ENCODE measurements around the gene BTG2. TPM values are rescaled to one million over a fixed set of nuclear protein-coding genes. Genes with fewer than 3 reads are reported as not detected.
A peak's percentile ranks its signal among the peaks of the same experiment; 100 is the strongest.

The BTG2 gene
- total RNA-seq, 4 donors from 2014 or later: 45.0 to 129 (median 58.8) TPM

DNA sequence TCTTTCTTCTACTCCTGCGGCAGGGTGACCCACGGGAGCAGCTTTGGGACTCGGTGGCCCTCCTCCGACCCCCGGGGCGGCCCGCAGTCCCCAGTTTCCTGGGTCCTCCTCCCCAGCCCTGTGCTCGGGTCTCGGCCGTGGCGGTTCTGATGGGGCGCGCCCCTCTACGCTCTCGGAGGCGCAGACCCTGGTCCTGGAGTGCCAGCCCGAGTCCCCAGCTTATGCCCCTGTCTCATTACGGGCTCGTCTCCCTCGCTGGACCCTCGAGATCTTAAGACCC is 430 bp downstream of the BTG2 start:
- Histone ChIP-seq H3K36me3 (peaks cover 0 to 30% (median 0%) of the 10 kb centered on the region in 3 donors), H3K27ac (peak overlapping the region; percentile 97 to 100 (median 98)), H3K4me3 (peak overlapping the region; percentile 90 to 98 (median 97)), H3K27me3 (no peaks in the 10 kb centered on the region), H3K9me3 (no peaks in the 10 kb centered on the region), H3K4me1 (peaks cover 7 to 44% (median 11%) of the 10 kb centered on the region in 4 donors)
- DNase-seq: no peak
- TF ChIP-seq CTCF (IDR thresholded peaks at IDR 0.05): no peak
- no peak for TF ChIP-seq POLR2A (IDR thresholded peaks at IDR 0.05)

DNA sequence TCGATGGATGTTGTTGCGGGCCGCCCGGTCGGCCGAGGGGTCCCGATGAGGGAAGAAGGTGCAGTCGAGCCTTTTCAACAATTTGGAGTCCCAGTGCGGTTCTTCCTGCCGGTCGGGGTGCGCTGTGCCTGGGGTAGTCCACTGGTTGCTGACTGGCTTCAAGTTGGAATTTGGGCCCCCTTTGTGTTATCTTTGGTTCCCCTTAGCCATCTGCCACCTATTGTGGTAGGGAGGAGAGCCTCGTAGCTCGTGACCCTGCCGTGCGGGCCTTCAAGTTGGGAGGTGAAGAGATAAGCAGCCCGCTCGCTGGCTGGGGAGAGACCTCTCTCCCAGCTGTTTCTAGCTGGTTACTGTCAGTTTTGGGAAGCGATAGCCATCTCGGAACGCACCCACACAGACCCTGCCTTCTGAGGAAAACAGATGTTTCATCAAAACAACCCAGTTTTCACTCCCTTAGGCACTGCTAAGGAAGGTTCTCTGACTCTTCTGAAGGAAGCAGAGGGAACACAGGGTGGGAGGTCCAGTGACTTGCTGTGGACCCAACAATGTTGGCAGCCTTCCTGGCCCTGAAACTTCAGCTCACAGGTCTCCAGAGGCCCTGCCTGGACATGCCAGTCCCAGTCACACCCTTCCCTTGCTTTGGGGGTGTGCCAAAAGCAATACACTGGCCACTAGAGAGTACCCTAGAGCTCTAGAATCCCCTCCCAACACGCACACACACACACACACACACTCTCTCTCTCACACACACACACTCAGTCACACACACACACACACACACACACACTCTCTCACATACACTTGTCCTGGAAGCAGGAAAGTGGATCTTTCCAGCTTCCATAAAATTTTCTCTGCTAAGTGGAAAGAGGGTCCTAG is 1.0 kb downstream of the BTG2 start:
- Histone ChIP-seq H3K4me1 (peaks cover 7 to 44% (median 9%) of the 10 kb centered on the region in 4 donors), H3K27me3 (no peaks in the 10 kb centered on the region), H3K27ac (peak overlapping the region; percentile 97 to 100 (median 98)), H3K9me3 (no peaks in the 10 kb centered on the region), H3K4me3 (peak overlapping the region; percentile 90 to 98 (median 97)), H3K36me3 (peaks cover 0 to 30% (median 0%) of the 10 kb centered on the region in 3 donors)
- TF ChIP-seq CTCF (IDR thresholded peaks at IDR 0.05): peak in 3 of 6 experiments; percentile 11 to 31 (median 20)
- TF ChIP-seq POLR2A (IDR thresholded peaks at IDR 0.05): peak; percentile 30 to 54
- peak; percentile 70 to 88 (median 71) for DNase-seq

DNA sequence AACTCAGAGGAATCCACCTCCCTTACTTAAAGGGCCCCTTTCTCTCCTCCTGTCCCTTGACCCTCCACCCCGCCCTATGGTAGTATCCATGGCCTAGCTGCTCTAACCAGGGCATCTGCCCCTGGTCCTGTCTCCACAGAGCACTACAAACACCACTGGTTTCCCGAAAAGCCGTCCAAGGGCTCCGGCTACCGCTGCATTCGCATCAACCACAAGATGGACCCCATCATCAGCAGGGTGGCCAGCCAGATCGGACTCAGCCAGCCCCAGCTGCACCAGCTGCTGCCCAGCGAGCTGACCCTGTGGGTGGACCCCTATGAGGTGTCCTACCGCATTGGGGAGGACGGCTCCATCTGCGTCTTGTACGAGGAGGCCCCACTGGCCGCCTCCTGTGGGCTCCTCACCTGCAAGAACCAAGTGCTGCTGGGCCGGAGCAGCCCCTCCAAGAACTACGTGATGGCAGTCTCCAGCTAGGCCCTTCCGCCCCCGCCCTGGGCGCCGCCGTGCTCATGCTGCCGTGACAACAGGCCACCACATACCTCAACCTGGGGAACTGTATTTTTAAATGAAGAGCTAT is 1.7 kb downstream of the BTG2 start:
- peak overlapping the region; percentile 97 to 100 (median 98) for H3K27ac ChIP-seq
- H3K27me3 ChIP-seq: no peaks in the 10 kb centered on the region
- no peaks in the 10 kb centered on the region for H3K9me3 ChIP-seq
- H3K4me1 ChIP-seq: peaks cover 6 to 44% (median 9%) of the 10 kb centered on the region in 4 donors
- H3K36me3 ChIP-seq: peaks cover 0 to 33% (median 0%) of the 10 kb centered on the region in 3 donors
- no peak for TF ChIP-seq CTCF (IDR thresholded peaks at IDR 0.05)
- no peak for TF ChIP-seq POLR2A (IDR thresholded peaks at IDR 0.05)
- DNase-seq: peak; percentile 58 to 73 (median 62)
- H3K4me3 ChIP-seq: peak overlapping the region; percentile 90 to 98 (median 97)

DNA sequence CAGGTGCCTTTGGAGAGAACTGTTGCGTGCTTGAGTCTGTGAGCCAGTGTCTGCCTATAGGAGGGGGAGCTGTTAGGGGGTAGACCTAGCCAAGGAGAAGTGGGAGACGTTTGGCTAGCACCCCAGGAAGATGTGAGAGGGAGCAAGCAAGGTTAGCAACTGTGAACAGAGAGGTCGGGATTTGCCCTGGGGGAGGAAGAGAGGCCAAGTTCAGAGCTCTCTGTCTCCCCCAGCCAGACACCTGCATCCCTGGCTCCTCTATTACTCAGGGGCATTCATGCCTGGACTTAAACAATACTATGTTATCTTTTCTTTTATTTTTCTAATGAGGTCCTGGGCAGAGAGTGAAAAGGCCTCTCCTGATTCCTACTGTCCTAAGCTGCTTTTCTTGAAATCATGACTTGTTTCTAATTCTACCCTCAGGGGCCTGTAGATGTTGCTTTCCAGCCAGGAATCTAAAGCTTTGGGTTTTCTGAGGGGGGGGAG is 2.4 kb downstream of the BTG2 start:
- Histone ChIP-seq H3K4me1 (peaks cover 6 to 42% (median 9%) of the 10 kb centered on the region in 4 donors), H3K4me3 (peak overlapping the region; percentile 90 to 98 (median 97)), H3K27me3 (no peaks in the 10 kb centered on the region), H3K36me3 (peaks cover 0 to 34% (median 0%) of the 10 kb centered on the region in 3 donors), H3K27ac (peak overlapping the region; percentile 31 to 100 (median 98)), H3K9me3 (no peaks in the 10 kb centered on the region)
- DNase-seq: peak in 1 of 3 donors; percentile 46
- TF ChIP-seq POLR2A (IDR thresholded peaks at IDR 0.05) (peak in 1 of 2 donors; percentile 2), CTCF (IDR thresholded peaks at IDR 0.05) (no peak)

DNA sequence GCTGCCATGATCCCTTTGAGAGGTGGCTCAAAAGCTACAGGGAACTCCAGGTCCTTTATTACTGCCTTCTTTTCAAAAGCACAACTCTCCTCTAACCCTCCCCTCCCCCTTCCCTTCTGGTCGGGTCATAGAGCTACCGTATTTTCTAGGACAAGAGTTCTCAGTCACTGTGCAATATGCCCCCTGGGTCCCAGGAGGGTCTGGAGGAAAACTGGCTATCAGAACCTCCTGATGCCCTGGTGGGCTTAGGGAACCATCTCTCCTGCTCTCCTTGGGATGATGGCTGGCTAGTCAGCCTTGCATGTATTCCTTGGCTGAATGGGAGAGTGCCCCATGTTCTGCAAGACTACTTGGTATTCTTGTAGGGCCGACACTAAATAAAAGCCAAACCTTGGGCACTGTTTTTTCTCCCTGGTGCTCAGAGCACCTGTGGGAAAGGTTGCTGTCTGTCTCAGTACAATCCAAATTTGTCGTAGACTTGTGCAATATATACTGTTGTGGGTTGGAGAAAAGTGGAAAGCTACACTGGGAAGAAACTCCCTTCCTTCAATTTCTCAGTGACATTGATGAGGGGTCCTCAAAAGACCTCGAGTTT is 3.1 kb downstream of the BTG2 start:
- H3K4me1 ChIP-seq: peaks cover 6 to 41% (median 9%) of the 10 kb centered on the region in 4 donors
- H3K36me3 ChIP-seq: peaks cover 0 to 34% (median 0%) of the 10 kb centered on the region in 3 donors
- no peaks in the 10 kb centered on the region for H3K27me3 ChIP-seq
- TF ChIP-seq CTCF (IDR thresholded peaks at IDR 0.05): no peak
- peak in 1 of 3 donors; percentile 44 for DNase-seq
- peak overlapping the region; percentile 90 to 98 (median 97) for H3K4me3 ChIP-seq
- no peaks in the 10 kb centered on the region for H3K9me3 ChIP-seq
- H3K27ac ChIP-seq: peak overlapping the region in 3 of 4 donors; percentile 29 to 100 (median 99)
